ENCODE results near the gene MTREX.
"Not testable (repeated sequence)": the region's sequence is repeated elsewhere in the genome, so short reads cannot be mapped to it uniquely, and the experiment has no call there.

DNA sequence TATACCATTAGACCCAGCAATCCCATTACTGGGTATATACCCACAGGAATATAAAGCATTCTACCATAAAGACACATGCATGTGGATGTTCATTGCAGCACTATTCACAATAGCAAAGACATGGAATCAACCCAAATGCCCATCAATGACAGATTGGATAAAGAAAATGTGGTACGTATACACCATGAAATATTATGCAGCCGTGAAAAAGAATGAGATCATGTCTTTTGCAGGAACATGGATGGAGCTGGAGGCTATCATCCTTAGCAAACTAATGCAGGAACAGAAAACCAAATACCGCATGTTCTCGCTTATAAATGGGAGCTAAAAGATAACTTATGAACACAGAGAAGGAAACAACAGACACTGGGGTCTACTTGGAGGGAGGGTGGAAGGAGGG is 10.4 kb downstream of the MTREX start:
- TF ChIP-seq, protein P1, sequence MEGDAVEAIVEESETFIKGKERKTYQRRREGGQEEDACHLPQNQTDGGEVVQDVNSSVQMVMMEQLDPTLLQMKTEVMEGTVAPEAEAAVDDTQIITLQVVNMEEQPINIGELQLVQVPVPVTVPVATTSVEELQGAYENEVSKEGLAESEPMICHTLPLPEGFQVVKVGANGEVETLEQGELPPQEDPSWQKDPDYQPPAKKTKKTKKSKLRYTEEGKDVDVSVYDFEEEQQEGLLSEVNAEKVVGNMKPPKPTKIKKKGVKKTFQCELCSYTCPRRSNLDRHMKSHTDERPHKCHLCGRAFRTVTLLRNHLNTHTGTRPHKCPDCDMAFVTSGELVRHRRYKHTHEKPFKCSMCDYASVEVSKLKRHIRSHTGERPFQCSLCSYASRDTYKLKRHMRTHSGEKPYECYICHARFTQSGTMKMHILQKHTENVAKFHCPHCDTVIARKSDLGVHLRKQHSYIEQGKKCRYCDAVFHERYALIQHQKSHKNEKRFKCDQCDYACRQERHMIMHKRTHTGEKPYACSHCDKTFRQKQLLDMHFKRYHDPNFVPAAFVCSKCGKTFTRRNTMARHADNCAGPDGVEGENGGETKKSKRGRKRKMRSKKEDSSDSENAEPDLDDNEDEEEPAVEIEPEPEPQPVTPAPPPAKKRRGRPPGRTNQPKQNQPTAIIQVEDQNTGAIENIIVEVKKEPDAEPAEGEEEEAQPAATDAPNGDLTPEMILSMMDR (IDR thresholded peaks at IDR 0.05; ENCODE audit: low read depth, low read length, missing input control) = not testable (repeated sequence)
- not testable (repeated sequence) for TF ChIP-seq REST (IDR thresholded peaks at IDR 0.05); MAX (IDR thresholded peaks at IDR 0.05); GABPA (IDR thresholded peaks at IDR 0.05 in 1 of 2, conservative IDR thresholded peaks at IDR 0.05 in 1 of 2); RAD21 (IDR thresholded peaks at IDR 0.05); TAF1 (conservative IDR thresholded peaks at IDR 0.05); HNF4A (conservative IDR thresholded peaks at IDR 0.05); JUND (IDR thresholded peaks at IDR 0.05); RXRA (IDR thresholded peaks at IDR 0.05); ZBTB33 (IDR thresholded peaks at IDR 0.05); YY1 (IDR thresholded peaks at IDR 0.05)
- TF ChIP-seq, protein P2, sequence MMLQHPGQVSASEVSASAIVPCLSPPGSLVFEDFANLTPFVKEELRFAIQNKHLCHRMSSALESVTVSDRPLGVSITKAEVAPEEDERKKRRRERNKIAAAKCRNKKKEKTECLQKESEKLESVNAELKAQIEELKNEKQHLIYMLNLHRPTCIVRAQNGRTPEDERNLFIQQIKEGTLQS (IDR thresholded peaks at IDR 0.05) = not testable (repeated sequence)

Data from liver (tissue), 3 donors.